ENCODE results near the gene BRINP3. TPM values are rescaled to one million over a fixed set of nuclear protein-coding genes. Genes with fewer than 3 reads are reported as not detected.

The BRINP3 gene
- total and polyA plus RNA-seq, 11 donors = 0.15 to 2.7 (median 0.41) TPM; not detected in 3

GRCh38 chr1:190328361-190328760 is 149.3 kb downstream of the BRINP3 start:
- ATAC-seq (no peak), DNase-seq (no peak)
- H3K27ac ChIP-seq = no peak overlapping the region
- TF ChIP-seq POLR2A (IDR thresholded peaks at IDR 0.05) = no peak
- TF ChIP-seq, protein P1, sequence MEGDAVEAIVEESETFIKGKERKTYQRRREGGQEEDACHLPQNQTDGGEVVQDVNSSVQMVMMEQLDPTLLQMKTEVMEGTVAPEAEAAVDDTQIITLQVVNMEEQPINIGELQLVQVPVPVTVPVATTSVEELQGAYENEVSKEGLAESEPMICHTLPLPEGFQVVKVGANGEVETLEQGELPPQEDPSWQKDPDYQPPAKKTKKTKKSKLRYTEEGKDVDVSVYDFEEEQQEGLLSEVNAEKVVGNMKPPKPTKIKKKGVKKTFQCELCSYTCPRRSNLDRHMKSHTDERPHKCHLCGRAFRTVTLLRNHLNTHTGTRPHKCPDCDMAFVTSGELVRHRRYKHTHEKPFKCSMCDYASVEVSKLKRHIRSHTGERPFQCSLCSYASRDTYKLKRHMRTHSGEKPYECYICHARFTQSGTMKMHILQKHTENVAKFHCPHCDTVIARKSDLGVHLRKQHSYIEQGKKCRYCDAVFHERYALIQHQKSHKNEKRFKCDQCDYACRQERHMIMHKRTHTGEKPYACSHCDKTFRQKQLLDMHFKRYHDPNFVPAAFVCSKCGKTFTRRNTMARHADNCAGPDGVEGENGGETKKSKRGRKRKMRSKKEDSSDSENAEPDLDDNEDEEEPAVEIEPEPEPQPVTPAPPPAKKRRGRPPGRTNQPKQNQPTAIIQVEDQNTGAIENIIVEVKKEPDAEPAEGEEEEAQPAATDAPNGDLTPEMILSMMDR (IDR thresholded peaks at IDR 0.05) = no peak
- H3K4me1 ChIP-seq = no peaks in the 10 kb centered on the region
- no peaks in the 10 kb centered on the region for H3K27me3 ChIP-seq
- H3K36me3 ChIP-seq = no peaks in the 10 kb centered on the region
- H3K9me3 ChIP-seq = peaks cover 0 to 11% (median 0%) of the 10 kb centered on the region in 12 donors
- H3K4me3 ChIP-seq = no peak overlapping the region
- intact Hi-C loops (cut with DNase I) = no loop called here

- no peak for TF ChIP-seq POLR2A (IDR thresholded peaks at IDR 0.05)
- TF ChIP-seq, protein P1 (IDR thresholded peaks at IDR 0.05) = no peak
- Histone ChIP-seq H3K4me3 (no peak overlapping the region), H3K27me3 (no peaks in the 10 kb centered on the region), H3K27ac (no peak overlapping the region), H3K4me1 (no peaks in the 10 kb centered on the region), H3K9me3 (peaks cover 0 to 11% (median 0%) of the 10 kb centered on the region in 12 donors), H3K36me3 (no peaks in the 10 kb centered on the region)
- DNase-seq (no peak), ATAC-seq (no peak)
- WGBS, 4 donors = 85 to 94% (median 89%) methylated on average over 3 of the region's 3 CpGs
- intact Hi-C loops (cut with DNase I) = no loop called here
Observed at GRCh38 chr1:190327271-190327670, 150.4 kb downstream of the BRINP3 start.

DNA sequence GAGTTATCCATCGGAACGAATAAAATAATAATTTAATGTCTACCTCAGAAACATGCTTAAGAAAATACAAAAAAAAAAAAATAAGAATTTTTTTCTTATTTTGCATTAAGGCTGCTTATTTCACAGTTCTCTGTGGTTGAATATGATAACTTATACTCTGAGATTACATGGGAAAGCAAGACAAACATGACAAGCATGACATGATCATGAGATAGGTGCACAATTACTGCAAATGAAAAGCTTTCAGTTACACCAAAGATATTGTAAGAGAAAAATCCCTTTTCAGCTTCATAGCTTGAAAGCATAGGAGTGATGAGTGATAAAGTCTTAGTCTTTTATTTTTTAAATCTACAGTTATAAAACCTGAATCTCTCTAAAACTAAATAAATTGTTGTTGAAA is 154.1 kb downstream of the BRINP3 start:
- H3K27ac ChIP-seq = no peak overlapping the region

DNA sequence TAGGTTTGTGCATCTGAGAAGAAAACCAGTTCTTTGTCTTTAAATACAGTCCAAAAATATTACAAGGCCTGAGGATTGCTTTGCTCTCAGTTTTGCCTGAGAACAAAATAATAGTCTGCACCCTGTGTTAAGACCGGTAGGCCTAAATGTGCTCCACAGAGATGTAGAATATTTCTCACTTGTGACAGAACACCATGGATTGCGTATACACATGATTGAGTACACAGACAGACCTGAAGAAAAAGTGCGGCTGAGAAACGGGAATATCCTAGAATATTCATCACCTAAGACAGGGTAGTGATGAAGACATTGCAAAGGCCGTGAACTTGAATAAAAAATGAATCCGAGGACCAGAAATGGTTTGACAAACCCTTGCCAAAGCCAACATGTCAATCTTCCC is 155.4 kb downstream of the BRINP3 start:
- H3K9me3 ChIP-seq = no peaks in the 10 kb centered on the region
- H3K36me3 ChIP-seq = no peaks in the 10 kb centered on the region
- DNase-seq = no peak
- WGBS, 4 donors = 74 to 86% (median 84%) methylated on average over 6 of the region's 6 CpGs
- H3K4me3 ChIP-seq = no peak overlapping the region
- H3K27me3 ChIP-seq = no peaks in the 10 kb centered on the region
- H3K4me1 ChIP-seq = no peaks in the 10 kb centered on the region
- no peak overlapping the region for H3K27ac ChIP-seq
- no peak for ATAC-seq
- TF ChIP-seq, protein P1 (IDR thresholded peaks at IDR 0.05) = no peak
- no peak for TF ChIP-seq POLR2A (IDR thresholded peaks at IDR 0.05)
- intact Hi-C loops (cut with DNase I) = no loop called here

More for the DNA sequence above, 154.1 kb downstream of the BRINP3 start:
- Histone ChIP-seq H3K4me3 (no peak overlapping the region), H3K4me1 (no peaks in the 10 kb centered on the region), H3K9me3 (no peaks in the 10 kb centered on the region), H3K36me3 (no peaks in the 10 kb centered on the region), H3K27me3 (no peaks in the 10 kb centered on the region)
- 80 to 93% (median 85%) methylated on average over 2 of the region's 2 CpGs for WGBS, 4 donors
- TF ChIP-seq, protein P1 (IDR thresholded peaks at IDR 0.05) = no peak
- TF ChIP-seq POLR2A (IDR thresholded peaks at IDR 0.05) = no peak
- intact Hi-C loops (cut with DNase I) = no loop called here
- ATAC-seq (no peak), DNase-seq (no peak)
